ENCODE data around the gene CPM.

DNA sequence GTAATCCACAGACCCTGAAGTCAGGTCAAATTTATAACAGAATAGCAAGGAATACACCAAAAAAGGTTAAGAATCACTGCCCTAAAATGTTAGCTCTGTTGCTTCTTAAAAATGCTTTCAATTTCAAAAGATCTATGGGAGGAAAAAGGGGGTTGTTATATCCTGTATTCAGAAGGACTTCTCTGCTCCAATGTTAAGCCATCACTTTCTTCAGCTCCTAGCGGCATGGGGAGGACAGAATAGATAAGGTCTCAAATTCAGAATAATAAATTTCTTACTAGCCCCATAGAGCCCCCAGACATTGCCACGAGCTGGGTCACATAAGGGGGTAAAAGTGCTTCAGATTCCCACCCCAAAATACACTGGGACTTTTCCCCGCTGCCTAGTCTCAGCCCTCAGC, 49.8 kb downstream of the CPM start:
- TF ChIP-seq, protein P1, sequence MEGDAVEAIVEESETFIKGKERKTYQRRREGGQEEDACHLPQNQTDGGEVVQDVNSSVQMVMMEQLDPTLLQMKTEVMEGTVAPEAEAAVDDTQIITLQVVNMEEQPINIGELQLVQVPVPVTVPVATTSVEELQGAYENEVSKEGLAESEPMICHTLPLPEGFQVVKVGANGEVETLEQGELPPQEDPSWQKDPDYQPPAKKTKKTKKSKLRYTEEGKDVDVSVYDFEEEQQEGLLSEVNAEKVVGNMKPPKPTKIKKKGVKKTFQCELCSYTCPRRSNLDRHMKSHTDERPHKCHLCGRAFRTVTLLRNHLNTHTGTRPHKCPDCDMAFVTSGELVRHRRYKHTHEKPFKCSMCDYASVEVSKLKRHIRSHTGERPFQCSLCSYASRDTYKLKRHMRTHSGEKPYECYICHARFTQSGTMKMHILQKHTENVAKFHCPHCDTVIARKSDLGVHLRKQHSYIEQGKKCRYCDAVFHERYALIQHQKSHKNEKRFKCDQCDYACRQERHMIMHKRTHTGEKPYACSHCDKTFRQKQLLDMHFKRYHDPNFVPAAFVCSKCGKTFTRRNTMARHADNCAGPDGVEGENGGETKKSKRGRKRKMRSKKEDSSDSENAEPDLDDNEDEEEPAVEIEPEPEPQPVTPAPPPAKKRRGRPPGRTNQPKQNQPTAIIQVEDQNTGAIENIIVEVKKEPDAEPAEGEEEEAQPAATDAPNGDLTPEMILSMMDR (IDR thresholded peaks at IDR 0.05; ENCODE audit: low read length): no peak
- no peak for TF ChIP-seq EZH2 (optimal IDR thresholded peaks at IDR 0.05; ENCODE audit: low read depth, low read length)

All from MM.1S (cell line).